Heart left ventricle (tissue), 13 donors: ENCODE results near the gene CDH13.

Experiments
- CTCF ChIP-seq, 12 donors: fragments of 200-600 bp; sonication (generic) in 4 of 12; IDR thresholded peaks; one replicate each; pipeline versions ENCODE4 v1.5.0 to v1.8.0; 2018 to 2022; ENCODE audit warnings: antibody characterized with exemption in 12 of 12, mild to moderate bottlenecking in 5 of 12
- POLR2A ChIP-seq, 2 donors: fragments of 450-650 bp; IDR thresholded peaks; one replicate each; pipeline ENCODE4 v1.6.1; 2017; ENCODE audit warnings: antibody characterized with exemption in 2 of 2, mild to moderate bottlenecking in 2 of 2, moderate library complexity in 2 of 2
- donor health status: ischemic (EF 13 %, LVEDD 7.1; RV severe dilation, severe dysfunction).
- donor health status: DM: no; HTN: yes; CAD: no.
- donor health status: DM: no; HTN: no; CAD: no.
- donor health status: ischemic (EF 25% LVEDD 6.9; RV normal size, moderate dysfunction).
- donor health status: ischemic (EF 25% LVEDD 5.7; RV mildly dilated, moderate dysfunction).
- donor health status: ischemic (EF 35%, LVEDD 5.7; RV mildly dilated, moderate dysfunction).
- donor health status: nonischemic (EF 11% LVEDD 7.7; RV severe dilation, severe dysfunction).
- donor health status: DM: yes; HTN: yes; CAD: no.
- donor health status: PGD.
- donor health status: ischemic (EF 29% LVEDD 5.4; RV normal size, mild dysfunction).
- donor health status: nonischemic (EF 23%, LVEDD 6.1; RV moderate dilation, normal function).

DNA sequence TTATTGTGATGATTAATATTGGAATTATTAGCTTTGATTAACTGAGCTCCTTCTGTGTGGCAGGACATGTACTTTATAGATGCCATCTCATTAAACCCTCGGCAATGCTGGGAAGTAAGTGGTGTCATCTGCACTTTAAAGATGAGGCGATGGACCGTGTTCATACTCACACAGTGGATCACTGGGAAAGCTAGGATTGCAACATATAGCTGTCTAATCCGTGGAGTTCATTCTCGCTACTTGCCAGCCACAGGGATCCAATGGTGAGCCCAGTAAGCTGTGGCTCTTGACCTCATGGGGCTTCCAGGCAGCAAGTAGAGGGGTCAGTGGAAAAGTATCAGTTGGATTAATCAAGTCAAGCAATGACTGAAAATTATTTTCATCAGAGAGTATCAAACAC, 587.9 kb downstream of the CDH13 start:
- TF ChIP-seq CTCF (IDR thresholded peaks at IDR 0.05) (no peak), POLR2A (IDR thresholded peaks at IDR 0.05) (no peak)
